Measurements from ENCODE around the gene IPO13. TPM values are rescaled to one million over a fixed set of nuclear protein-coding genes. Genes with fewer than 3 reads are reported as not detected.

IPO13 gene
- polyA plus RNA-seq, 3 donors: 10.1 to 20.4 (median 10.6) TPM

DNA sequence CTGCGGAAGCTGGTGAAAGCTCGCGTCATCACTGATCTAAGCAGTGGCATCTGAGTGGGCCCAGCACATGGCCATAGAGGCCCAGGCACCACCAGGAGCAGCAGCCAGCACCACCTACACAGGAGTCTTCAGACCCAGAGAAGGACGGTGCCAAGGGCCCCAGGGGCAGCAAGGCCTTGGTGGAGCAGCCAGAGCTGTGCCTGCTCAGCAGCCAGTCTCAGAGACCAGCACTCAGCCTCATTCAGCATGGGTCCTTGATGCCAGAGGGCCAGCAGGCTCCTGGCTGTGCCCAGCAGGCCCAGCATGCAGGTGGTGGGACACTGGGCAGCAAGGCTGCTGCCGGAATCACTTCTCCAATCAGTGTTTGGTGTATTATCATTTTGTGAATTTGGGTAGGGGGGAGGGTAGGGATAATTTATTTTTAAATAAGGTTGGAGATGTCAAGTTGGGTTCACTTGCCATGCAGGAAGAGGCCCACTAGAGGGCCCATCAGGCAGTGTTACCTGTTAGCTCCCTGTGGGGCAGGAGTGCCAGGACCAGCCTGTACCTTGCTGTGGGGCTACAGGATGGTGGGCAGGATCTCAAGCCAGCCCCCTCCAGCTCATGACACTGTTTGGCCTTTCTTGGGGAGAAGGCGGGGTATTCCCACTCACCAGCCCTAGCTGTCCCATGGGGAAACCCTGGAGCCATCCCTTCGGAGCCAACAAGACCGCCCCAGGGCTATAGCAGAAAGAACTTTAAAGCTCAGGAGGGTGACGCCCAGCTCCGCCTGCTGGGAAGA, 16.4 kb upstream of the IPO13 start:
- Mint-ChIP-seq H3K27me3 (ENCODE audit: low read depth in 3 of 3) (peaks cover 8 to 15% (median 9%) of the 10 kb centered on the region in 3 donors), H3K27ac (no peak overlapping the region), H3K4me1 (peaks cover 30% of the 10 kb centered on the region), H3K9me3 (peaks cover 0 to 6% (median 3%) of the 10 kb centered on the region in 7 donors), H3K4me3 (no peak overlapping the region), H3K36me3 (peaks cover 22 to 25% of the 10 kb centered on the region in 2 donors)
- H3K9ac ChIP-seq (ENCODE audit: insufficient read depth, low read length, poor library complexity, severe bottlenecking): no peak overlapping the region
- peaks cover 0 to 3% of the 10 kb centered on the region in 2 donors for H3K9me3 ChIP-seq (replicated peaks in 1 of 2; ENCODE audit: control insufficient read depth in 1 of 2, insufficient read depth in 1 of 2, low read length in 2 of 2)
- TF ChIP-seq, protein P1, sequence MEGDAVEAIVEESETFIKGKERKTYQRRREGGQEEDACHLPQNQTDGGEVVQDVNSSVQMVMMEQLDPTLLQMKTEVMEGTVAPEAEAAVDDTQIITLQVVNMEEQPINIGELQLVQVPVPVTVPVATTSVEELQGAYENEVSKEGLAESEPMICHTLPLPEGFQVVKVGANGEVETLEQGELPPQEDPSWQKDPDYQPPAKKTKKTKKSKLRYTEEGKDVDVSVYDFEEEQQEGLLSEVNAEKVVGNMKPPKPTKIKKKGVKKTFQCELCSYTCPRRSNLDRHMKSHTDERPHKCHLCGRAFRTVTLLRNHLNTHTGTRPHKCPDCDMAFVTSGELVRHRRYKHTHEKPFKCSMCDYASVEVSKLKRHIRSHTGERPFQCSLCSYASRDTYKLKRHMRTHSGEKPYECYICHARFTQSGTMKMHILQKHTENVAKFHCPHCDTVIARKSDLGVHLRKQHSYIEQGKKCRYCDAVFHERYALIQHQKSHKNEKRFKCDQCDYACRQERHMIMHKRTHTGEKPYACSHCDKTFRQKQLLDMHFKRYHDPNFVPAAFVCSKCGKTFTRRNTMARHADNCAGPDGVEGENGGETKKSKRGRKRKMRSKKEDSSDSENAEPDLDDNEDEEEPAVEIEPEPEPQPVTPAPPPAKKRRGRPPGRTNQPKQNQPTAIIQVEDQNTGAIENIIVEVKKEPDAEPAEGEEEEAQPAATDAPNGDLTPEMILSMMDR (IDR thresholded peaks at IDR 0.05): peak; percentile 42
- WGBS (ENCODE audit: insufficient coverage): 93% methylated on average over 7 of the region's 10 CpGs
- H3K4me2 ChIP-seq (replicated peaks; ENCODE audit: extremely low read depth, low read length, poor library complexity, severe bottlenecking): no peak overlapping the region
- H3K4me1 ChIP-seq (ENCODE audit: control insufficient read depth in 1 of 2, insufficient read depth in 2 of 2, low read length in 2 of 2): peaks cover 25% of the 10 kb centered on the region in 2 donors
- H3K27me3 ChIP-seq (ENCODE audit: control insufficient read depth in 2 of 2, insufficient read depth in 2 of 2, low read length in 2 of 2): peaks cover 0 to 7% of the 10 kb centered on the region in 2 donors
- intact Hi-C loops (cut with micrococcal nuclease): loop anchor here in 1 of 2 donors (10.0 kb wide), 1 partner anchor 396 kb away; the partner anchor contains the start of gene PTPRF
- H3K27ac ChIP-seq (ENCODE audit: low read depth in 1 of 2, low read length in 2 of 2): no peak overlapping the region
- H3K79me2 ChIP-seq (ENCODE audit: insufficient read depth, low read length): peaks cover 6% of the 10 kb centered on the region
- H4K20me1 ChIP-seq (ENCODE audit: insufficient read depth, low read length): no peaks in the 10 kb centered on the region
- H3K4me3 ChIP-seq (replicated peaks in 1 of 3; ENCODE audit: low read depth in 2 of 3, low read length in 3 of 3): no peak overlapping the region
- no peak overlapping the region for H2AFZ ChIP-seq (ENCODE audit: insufficient read depth, low read depth, low read length, poor library complexity, severe bottlenecking)
- H3K36me3 ChIP-seq (replicated peaks in 1 of 2; ENCODE audit: control insufficient read depth in 1 of 2, insufficient read depth in 2 of 2, low read length in 2 of 2): peaks cover 3 to 7% of the 10 kb centered on the region in 2 donors
- no peak for DNase-seq

- H4K20me1 ChIP-seq (ENCODE audit: insufficient read depth, low read length): no peaks in the 10 kb centered on the region
- H3K79me2 ChIP-seq (ENCODE audit: insufficient read depth, low read length): peaks cover 12% of the 10 kb centered on the region
- intact Hi-C loops (cut with micrococcal nuclease): loop anchor here in 1 of 2 donors (10.0 kb wide), 1 partner anchor 396 kb away; the partner anchor contains the start of gene PTPRF
- TF ChIP-seq, protein P1 (IDR thresholded peaks at IDR 0.05): no peak
- no peak overlapping the region for H3K9ac ChIP-seq (ENCODE audit: insufficient read depth, low read length, poor library complexity, severe bottlenecking)
- no peak overlapping the region for H3K27ac ChIP-seq (ENCODE audit: low read depth in 1 of 2, low read length in 2 of 2)
- Mint-ChIP-seq H3K27me3 (ENCODE audit: low read depth in 3 of 3) (peaks cover 8 to 19% (median 11%) of the 10 kb centered on the region in 3 donors), H3K36me3 (peaks cover 16 to 20% of the 10 kb centered on the region in 2 donors), H3K4me3 (no peak overlapping the region), H3K27ac (no peak overlapping the region), H3K4me1 (peaks cover 35% of the 10 kb centered on the region), H3K9me3 (peaks cover 0 to 6% (median 3%) of the 10 kb centered on the region in 7 donors)
- H3K4me2 ChIP-seq (replicated peaks; ENCODE audit: extremely low read depth, low read length, poor library complexity, severe bottlenecking): no peak overlapping the region
- H2AFZ ChIP-seq (ENCODE audit: insufficient read depth, low read depth, low read length, poor library complexity, severe bottlenecking): no peak overlapping the region
- H3K4me3 ChIP-seq (replicated peaks in 1 of 3; ENCODE audit: low read depth in 2 of 3, low read length in 3 of 3): no peak overlapping the region
- H3K27me3 ChIP-seq (ENCODE audit: control insufficient read depth in 2 of 2, insufficient read depth in 2 of 2, low read length in 2 of 2): peaks cover 0 to 7% of the 10 kb centered on the region in 2 donors
- no peak for DNase-seq
- peaks cover 0 to 3% of the 10 kb centered on the region in 2 donors for H3K9me3 ChIP-seq (replicated peaks in 1 of 2; ENCODE audit: control insufficient read depth in 1 of 2, insufficient read depth in 1 of 2, low read length in 2 of 2)
- peaks cover 30 to 31% of the 10 kb centered on the region in 2 donors for H3K4me1 ChIP-seq (ENCODE audit: control insufficient read depth in 1 of 2, insufficient read depth in 2 of 2, low read length in 2 of 2)
- H3K36me3 ChIP-seq (replicated peaks in 1 of 2; ENCODE audit: control insufficient read depth in 1 of 2, insufficient read depth in 2 of 2, low read length in 2 of 2): peaks cover 0 to 1% of the 10 kb centered on the region in 2 donors
- 56% methylated on average over 4 of the region's 4 CpGs for WGBS (ENCODE audit: insufficient coverage)
Measured at GRCh38 chr1:43930949-43931275, 15.8 kb upstream of the IPO13 start.

Measured in CD14-positive monocyte (primary cell).